Endothelial cell (in vitro differentiated cells): ENCODE measurements around the gene NT5DC2. TPM values are rescaled to one million over a fixed set of nuclear protein-coding genes. Genes with fewer than 3 reads are reported as not detected.
A peak's percentile ranks its signal among the peaks of the same experiment; 100 is the strongest.

ENCODE experiments used
- DNase-seq: peaks from one replicate; pipeline ENCODE4 v3.0.0; 2021; ENCODE audit warnings: low spot score
- H3K27ac Mint-ChIP-seq: one replicate; pipeline ENCODE4 v1.8.0; 2021; ENCODE audit warnings: mixed read lengths, inconsistent platforms; ENCODE audit not compliant: unreplicated experiment
- H3K27me3 Mint-ChIP-seq: one replicate; pipeline ENCODE4 v1.8.0; 2021; ENCODE audit warnings: mild to moderate bottlenecking, moderate library complexity, mixed read lengths, inconsistent platforms; ENCODE audit not compliant: unreplicated experiment
- H3K36me3 Mint-ChIP-seq: one replicate; pipeline ENCODE4 v1.8.0; 2021; ENCODE audit warnings: mild to moderate bottlenecking, low read depth, mixed read lengths, inconsistent platforms; ENCODE audit not compliant: unreplicated experiment
- H3K4me1 Mint-ChIP-seq: one replicate; pipeline ENCODE4 v1.8.0; 2021; ENCODE audit warnings: mild to moderate bottlenecking, mixed read lengths, inconsistent platforms; ENCODE audit not compliant: unreplicated experiment
- H3K4me3 Mint-ChIP-seq: one replicate; pipeline ENCODE4 v1.8.0; 2021; ENCODE audit warnings: mild to moderate bottlenecking, mixed read lengths, inconsistent platforms; ENCODE audit not compliant: unreplicated experiment
- H3K9me3 Mint-ChIP-seq: one replicate; pipeline ENCODE4 v1.8.0; 2021; ENCODE audit warnings: mixed read lengths, inconsistent platforms; ENCODE audit not compliant: unreplicated experiment
- long read RNA-seq: library from polyadenylated mRNA; unstranded; transcript quantifications from one replicate; pipeline ENCODE4 v2.0.0, GENCODE V29; 2020; ENCODE audit not compliant: unreplicated experiment
- total RNA-seq: library from RNA; stranded (reverse); fragmentation: NEBNext Ultra II Directional; extraction: Animal tissue kit (Norgen Biotek cat#: 25700); gene quantifications from one replicate; pipeline ENCODE4 v1.2.1, GENCODE V29; 2021; ENCODE audit not compliant: unreplicated experiment
- TF ChIP-seq, protein P1 (sequence below): fragments of 200-600 bp; sonication (generic); IDR thresholded peaks from one replicate; pipeline ENCODE4 v1.5.0; 2021; ENCODE audit warnings: antibody characterized with exemption; ENCODE audit not compliant: unreplicated experiment

The NT5DC2 gene
- total RNA-seq, result 252 TPM
- long read RNA-seq, transcript NT5DC2-202 (14 exons, 1,795 nt), result major isoform, 8 of 23 reads
- long read RNA-seq, partial matches to known transcripts, result 5 of 23 reads
- long read RNA-seq, other reads (novel, unspliced or antisense), result 7 of 23 reads

DNA sequence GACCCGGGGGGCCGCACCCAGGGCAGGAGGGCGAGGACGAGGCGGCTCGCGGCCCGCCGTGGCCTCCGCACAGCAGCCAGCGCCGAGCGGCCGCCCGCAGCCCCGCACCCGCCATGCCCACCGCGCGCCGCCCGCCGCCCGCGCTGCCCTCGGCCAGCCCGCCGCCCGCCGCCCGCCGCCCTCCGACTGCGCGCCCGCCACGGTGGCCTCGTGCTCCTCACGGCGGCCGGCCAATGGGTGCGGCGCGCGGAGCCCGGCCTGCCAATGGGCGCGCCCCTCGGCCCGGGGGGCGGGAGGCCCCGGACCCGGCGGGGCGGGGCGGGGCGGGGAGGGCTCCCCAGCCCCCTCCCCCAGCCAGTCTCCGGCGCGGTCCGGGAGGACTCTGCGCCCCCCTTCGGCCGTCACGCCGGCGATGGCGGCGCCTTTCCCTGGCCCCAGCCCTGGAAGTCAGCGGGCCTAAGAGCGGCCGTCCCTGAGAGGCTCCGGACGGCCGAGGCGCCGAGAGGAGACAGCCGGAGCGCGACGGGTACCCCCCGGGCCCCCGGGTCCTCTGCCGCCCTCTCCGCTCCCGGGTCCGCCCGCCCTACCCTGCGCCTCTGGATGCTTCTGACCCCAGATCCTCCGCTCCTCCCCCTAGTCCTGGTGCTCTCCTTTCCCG lies at the start of gene NT5DC2:
NT5DC2 (minus strand) TSS at position 235 of the 658 bp plus-strand sequence; CDS start at position 115, 120 bp downstream.
- Mint-ChIP-seq H3K27ac (peak within 1 kb of the TSS; percentile 63), H3K4me1 (peaks cover 25% of the 10 kb centered on the region), H3K4me3 (peak within 1 kb of the TSS; percentile 89), H3K27me3 (peaks cover 31% of the 10 kb centered on the region), H3K36me3 (peaks cover 16% of the 10 kb centered on the region), H3K9me3 (no peaks in the 10 kb centered on the region)
- DNase-seq, result peak; percentile 76
- TF ChIP-seq, protein P1, sequence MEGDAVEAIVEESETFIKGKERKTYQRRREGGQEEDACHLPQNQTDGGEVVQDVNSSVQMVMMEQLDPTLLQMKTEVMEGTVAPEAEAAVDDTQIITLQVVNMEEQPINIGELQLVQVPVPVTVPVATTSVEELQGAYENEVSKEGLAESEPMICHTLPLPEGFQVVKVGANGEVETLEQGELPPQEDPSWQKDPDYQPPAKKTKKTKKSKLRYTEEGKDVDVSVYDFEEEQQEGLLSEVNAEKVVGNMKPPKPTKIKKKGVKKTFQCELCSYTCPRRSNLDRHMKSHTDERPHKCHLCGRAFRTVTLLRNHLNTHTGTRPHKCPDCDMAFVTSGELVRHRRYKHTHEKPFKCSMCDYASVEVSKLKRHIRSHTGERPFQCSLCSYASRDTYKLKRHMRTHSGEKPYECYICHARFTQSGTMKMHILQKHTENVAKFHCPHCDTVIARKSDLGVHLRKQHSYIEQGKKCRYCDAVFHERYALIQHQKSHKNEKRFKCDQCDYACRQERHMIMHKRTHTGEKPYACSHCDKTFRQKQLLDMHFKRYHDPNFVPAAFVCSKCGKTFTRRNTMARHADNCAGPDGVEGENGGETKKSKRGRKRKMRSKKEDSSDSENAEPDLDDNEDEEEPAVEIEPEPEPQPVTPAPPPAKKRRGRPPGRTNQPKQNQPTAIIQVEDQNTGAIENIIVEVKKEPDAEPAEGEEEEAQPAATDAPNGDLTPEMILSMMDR, result no peak

DNA sequence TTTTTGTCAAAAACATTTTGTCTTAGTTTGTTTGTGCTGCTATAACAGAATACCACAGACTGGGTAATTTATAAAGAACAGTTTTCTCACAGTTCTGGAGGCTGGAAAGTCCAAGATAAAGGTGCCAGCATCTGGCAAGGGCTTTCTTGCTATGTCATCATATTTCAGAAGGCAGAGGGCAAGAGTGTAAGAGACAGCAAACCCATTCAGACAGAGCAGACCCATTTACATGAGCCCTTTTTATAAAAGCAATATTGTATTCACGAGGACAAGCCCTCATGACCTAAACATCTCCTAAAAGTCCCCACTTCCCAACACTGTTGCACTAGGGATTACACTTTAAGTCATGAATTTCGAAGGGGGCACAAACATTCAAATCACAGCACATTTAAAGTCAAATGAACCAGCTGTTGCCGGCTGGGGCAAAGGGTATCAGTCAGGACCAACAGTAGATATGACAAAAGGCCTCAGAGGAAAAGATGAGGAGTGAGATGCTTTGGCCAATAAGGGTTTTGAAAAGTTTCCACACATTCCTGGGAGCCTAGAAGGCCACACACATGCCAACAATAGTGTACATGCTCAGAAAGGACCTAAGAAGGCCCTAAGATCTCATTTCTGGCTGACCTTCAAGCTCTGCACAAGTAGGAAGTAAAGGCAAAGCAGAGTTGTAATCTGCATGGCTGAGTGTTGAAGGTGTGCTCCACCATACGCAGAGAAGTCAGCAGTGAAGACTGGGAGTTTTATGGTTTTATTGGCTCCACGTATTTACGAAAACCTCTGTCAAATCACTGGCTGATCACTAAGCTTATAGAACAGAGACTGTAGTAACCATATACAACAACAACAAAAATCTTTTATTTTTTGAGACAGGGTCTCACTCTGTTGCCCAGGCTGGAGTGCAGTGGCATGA lies 40.7 kb upstream of the NT5DC2 start:
- DNase-seq, result no peak
- no peaks in the 10 kb centered on the region for H3K27me3 Mint-ChIP-seq
- H3K27ac Mint-ChIP-seq, result no peak overlapping the region
- H3K4me3 Mint-ChIP-seq, result no peak overlapping the region
- no peaks in the 10 kb centered on the region for H3K4me1 Mint-ChIP-seq
- no peaks in the 10 kb centered on the region for H3K9me3 Mint-ChIP-seq
- TF ChIP-seq, protein P1, result no peak
- H3K36me3 Mint-ChIP-seq, result peaks cover 27% of the 10 kb centered on the region

DNA sequence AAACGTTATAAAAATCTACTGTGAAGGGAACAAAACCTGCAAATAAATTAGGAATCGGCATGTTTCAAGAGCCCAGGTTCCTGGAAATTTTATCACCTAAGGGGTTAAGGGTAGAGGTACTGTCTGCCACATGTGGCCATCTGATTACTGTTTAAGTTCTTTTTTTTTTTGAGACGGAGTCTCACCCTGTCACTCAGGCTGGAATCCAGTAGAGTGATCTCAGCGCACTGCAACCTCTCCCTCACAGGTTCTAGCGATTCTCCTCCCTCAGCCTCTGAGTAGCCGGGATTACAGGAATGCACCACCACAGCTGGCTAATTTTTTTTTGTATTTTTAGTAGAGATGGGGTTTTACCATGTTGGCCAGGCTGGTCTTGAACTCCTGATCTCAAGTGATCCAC lies 38.6 kb upstream of the NT5DC2 start:
- H3K4me3 Mint-ChIP-seq, result no peak overlapping the region
- no peaks in the 10 kb centered on the region for H3K4me1 Mint-ChIP-seq
- H3K27ac Mint-ChIP-seq, result no peak overlapping the region
- no peak for DNase-seq
- H3K9me3 Mint-ChIP-seq, result no peaks in the 10 kb centered on the region
- peaks cover 18% of the 10 kb centered on the region for H3K36me3 Mint-ChIP-seq
- TF ChIP-seq, protein P1, result no peak
- no peaks in the 10 kb centered on the region for H3K27me3 Mint-ChIP-seq

DNA sequence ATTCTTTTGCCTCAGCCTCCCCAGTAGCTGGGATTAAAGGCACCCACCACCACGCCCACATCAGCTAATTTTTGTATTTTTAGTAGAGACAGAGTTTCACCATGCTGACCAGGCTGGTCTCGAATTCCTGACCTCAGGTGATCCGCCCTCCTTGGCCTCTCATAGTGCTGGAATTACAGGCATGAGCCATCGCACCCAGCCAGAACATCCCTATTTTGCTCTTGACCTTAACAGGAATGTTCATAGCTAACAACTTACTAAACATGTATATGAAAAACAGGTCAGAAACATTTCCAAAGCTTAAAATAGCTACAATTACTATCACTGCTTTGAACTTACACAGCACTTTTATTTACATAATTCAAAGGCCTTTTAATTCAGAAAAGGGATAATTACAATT lies 36.4 kb upstream of the NT5DC2 start:
- TF ChIP-seq, protein P1, result no peak
- Mint-ChIP-seq H3K4me3 (no peak overlapping the region), H3K9me3 (no peaks in the 10 kb centered on the region), H3K36me3 (peaks cover 19% of the 10 kb centered on the region), H3K27me3 (no peaks in the 10 kb centered on the region), H3K27ac (no peak overlapping the region), H3K4me1 (no peaks in the 10 kb centered on the region)
- DNase-seq, result no peak

DNA sequence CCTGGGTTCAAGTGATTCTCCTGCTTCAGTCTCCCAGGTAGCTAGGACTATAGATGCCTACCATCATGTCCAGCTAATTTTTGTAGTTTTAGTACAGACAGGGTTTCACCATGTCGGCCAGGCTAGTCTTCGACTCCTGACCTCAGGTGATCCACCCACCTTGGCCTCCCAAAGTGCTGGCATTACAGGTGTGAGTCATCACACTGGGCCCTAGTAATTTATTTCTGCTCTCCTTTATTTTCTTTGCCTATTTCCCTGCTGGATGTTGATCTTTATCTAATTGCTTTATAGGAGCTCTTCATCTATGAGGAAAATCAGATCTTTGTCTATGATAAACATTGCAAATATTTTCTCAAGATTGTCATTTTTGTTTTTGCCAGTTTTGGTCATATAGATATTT lies 34.4 kb upstream of the NT5DC2 start:
- no peak overlapping the region for H3K27ac Mint-ChIP-seq
- no peaks in the 10 kb centered on the region for H3K27me3 Mint-ChIP-seq
- no peaks in the 10 kb centered on the region for H3K4me1 Mint-ChIP-seq
- TF ChIP-seq, protein P1, result no peak
- H3K9me3 Mint-ChIP-seq, result no peaks in the 10 kb centered on the region
- peaks cover 16% of the 10 kb centered on the region for H3K36me3 Mint-ChIP-seq
- DNase-seq, result no peak
- peak overlapping the region; percentile 9 for H3K4me3 Mint-ChIP-seq
